Glutamatergic neuron (in vitro differentiated cells): Measurements from ENCODE around the gene CTPS2. TPM values are rescaled to one million over a fixed set of nuclear protein-coding genes. Genes with fewer than 3 reads are reported as not detected.

Experiments
- DNase-seq: peaks from one replicate; pipeline ENCODE4 v3.0.0; 2022
- H3K27ac Mint-ChIP-seq: one replicate; pipeline ENCODE4 v1.8.0; 2020; ENCODE audit warnings: mild to moderate bottlenecking, mixed read lengths, inconsistent platforms; ENCODE audit not compliant: unreplicated experiment
- H3K27me3 Mint-ChIP-seq: one replicate; pipeline ENCODE4 v1.8.0; 2020; ENCODE audit warnings: mild to moderate bottlenecking, moderate library complexity, mixed read lengths, inconsistent platforms; ENCODE audit not compliant: unreplicated experiment
- H3K36me3 Mint-ChIP-seq: one replicate; pipeline ENCODE4 v1.8.0; 2020; ENCODE audit warnings: mild to moderate bottlenecking, mixed read lengths, inconsistent platforms; ENCODE audit not compliant: unreplicated experiment
- H3K4me1 Mint-ChIP-seq: one replicate; pipeline ENCODE4 v1.8.0; 2020; ENCODE audit warnings: mild to moderate bottlenecking, low read depth, mixed read lengths, inconsistent platforms; ENCODE audit not compliant: unreplicated experiment
- H3K4me3 Mint-ChIP-seq: one replicate; pipeline ENCODE4 v1.8.0; 2020; ENCODE audit warnings: mild to moderate bottlenecking, mixed read lengths, inconsistent platforms; ENCODE audit not compliant: unreplicated experiment
- H3K9me3 Mint-ChIP-seq: one replicate; pipeline ENCODE4 v1.8.0; 2020; ENCODE audit warnings: mild to moderate bottlenecking, moderate library complexity, mixed read lengths, inconsistent platforms; ENCODE audit not compliant: unreplicated experiment
- CTCF ChIP-seq: fragments of 200-600 bp; sonication (generic); IDR thresholded peaks from one replicate; pipeline ENCODE4 v1.5.0; 2021; ENCODE audit not compliant: partially characterized antibody, unreplicated experiment
- total RNA-seq: library from RNA; stranded (reverse); fragmentation: NEBNext Ultra II Directional; extraction: Animal tissue kit (Norgen Biotek cat#: 25700); gene quantifications from one replicate; pipeline ENCODE4 v1.2.1, GENCODE V29; 2021; ENCODE audit not compliant: unreplicated experiment

The CTPS2 gene
- total RNA-seq, 1 donor from 2014 or later: 29.0 TPM

GRCh38 chrX:16659321-16659720, 53.1 kb downstream of the CTPS2 start:
- DNase-seq: no peak
- Mint-ChIP-seq H3K36me3 (no peaks in the 10 kb centered on the region), H3K4me3 (no peak overlapping the region), H3K9me3 (no peaks in the 10 kb centered on the region), H3K4me1 (no peaks in the 10 kb centered on the region), H3K27me3 (no peaks in the 10 kb centered on the region), H3K27ac (no peak overlapping the region)
- no peak for TF ChIP-seq CTCF

- H3K4me1 Mint-ChIP-seq: no peaks in the 10 kb centered on the region
- H3K27me3 Mint-ChIP-seq: no peaks in the 10 kb centered on the region
- no peak overlapping the region for H3K4me3 Mint-ChIP-seq
- H3K27ac Mint-ChIP-seq: no peak overlapping the region
- DNase-seq: no peak
- H3K9me3 Mint-ChIP-seq: no peaks in the 10 kb centered on the region
- no peaks in the 10 kb centered on the region for H3K36me3 Mint-ChIP-seq
- TF ChIP-seq CTCF: no peak
Measured at GRCh38 chrX:16658284-16658683, 54.2 kb downstream of the CTPS2 start.

- Mint-ChIP-seq H3K4me1 (no peaks in the 10 kb centered on the region), H3K27me3 (no peaks in the 10 kb centered on the region), H3K4me3 (no peak overlapping the region), H3K36me3 (no peaks in the 10 kb centered on the region), H3K9me3 (no peaks in the 10 kb centered on the region), H3K27ac (no peak overlapping the region)
- DNase-seq: no peak
- no peak for TF ChIP-seq CTCF
Measured at GRCh38 chrX:16654093-16654492, 58.4 kb downstream of the CTPS2 start.

GRCh38 chrX:16653424-16653823, 59.0 kb downstream of the CTPS2 start:
- H3K9me3 Mint-ChIP-seq: no peaks in the 10 kb centered on the region
- H3K36me3 Mint-ChIP-seq: no peaks in the 10 kb centered on the region
- H3K27ac Mint-ChIP-seq: no peak overlapping the region
- TF ChIP-seq CTCF: no peak
- H3K27me3 Mint-ChIP-seq: no peaks in the 10 kb centered on the region
- DNase-seq: no peak
- H3K4me3 Mint-ChIP-seq: no peak overlapping the region
- no peaks in the 10 kb centered on the region for H3K4me1 Mint-ChIP-seq

DNA sequence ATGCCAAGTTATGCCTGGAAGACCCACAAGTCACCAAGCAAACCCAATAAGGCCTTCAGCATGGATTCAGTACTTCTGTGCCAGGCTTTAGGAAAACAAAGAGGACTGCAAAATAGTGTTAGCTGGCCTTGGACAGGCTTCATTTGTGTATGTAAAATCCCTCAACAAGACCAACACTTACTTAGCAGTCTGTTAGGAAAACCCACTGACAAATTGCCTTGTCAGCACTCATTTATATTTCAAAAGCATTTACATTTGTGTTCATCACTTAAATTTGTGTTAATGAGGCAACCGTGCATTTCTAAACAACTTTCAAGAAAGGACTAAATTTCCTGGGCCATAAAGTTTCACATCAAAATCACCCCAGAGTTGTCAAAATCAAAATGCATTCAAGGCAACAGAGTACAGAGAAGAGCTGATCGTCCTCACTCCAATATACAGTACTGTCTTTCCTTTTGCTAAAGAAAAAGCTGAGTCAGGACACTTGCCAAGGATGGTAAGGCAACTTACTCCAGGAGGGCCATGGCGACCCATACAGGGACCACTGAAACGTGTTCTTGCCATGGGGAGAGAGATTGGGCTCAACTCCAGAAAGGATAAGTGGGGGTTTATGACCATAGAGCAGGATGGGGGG, 61.0 kb downstream of the CTPS2 start:
- TF ChIP-seq CTCF: no peak
- H3K27ac Mint-ChIP-seq: no peak overlapping the region
- no peaks in the 10 kb centered on the region for H3K36me3 Mint-ChIP-seq
- no peak for DNase-seq
- no peaks in the 10 kb centered on the region for H3K27me3 Mint-ChIP-seq
- no peak overlapping the region for H3K4me3 Mint-ChIP-seq
- no peaks in the 10 kb centered on the region for H3K9me3 Mint-ChIP-seq
- H3K4me1 Mint-ChIP-seq: no peaks in the 10 kb centered on the region
